ENCODE results near the gene PRODH. TPM values are rescaled to one million over a fixed set of nuclear protein-coding genes. Genes with fewer than 3 reads are reported as not detected.

Gene PRODH
- total and polyA plus RNA-seq, 2 donors from 2014 or later, result 6.7 to 8.2 TPM

DNA sequence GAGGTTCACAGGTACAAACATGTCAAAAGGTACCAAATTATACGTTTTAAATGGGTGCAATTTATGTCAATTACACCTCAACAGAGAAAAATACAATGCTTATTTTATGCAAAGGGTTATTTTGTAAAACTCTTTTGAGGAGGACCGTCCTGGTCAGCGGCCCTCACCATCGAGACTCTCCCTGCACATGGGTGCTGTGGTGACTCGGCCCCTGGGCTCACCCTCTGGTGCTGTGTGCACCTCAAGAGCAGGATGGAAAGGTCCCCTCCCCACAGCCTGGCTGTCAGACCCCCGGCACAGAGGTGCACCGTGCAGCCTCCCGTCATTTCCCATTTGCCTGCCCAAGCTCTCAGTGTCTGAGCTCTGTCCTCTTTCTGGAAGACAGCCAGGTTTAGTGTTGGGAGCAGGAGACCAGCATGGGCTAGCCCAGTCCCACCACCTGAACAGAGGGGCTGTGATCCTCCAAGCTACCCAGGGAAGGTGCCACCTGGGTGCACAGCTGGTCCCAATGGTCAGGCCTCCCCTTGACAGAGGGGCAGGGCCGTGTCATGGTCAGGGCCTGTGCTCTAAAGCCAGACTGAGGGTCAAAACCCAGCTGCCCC is 41.8 kb upstream of the PRODH start:
- H3K9me3 ChIP-seq (ENCODE audit: control insufficient read depth in 2 of 3, insufficient read depth in 1 of 3, low read length in 3 of 3), result peaks cover 1 to 4% (median 4%) of the 10 kb centered on the region in 3 donors

GRCh38 chr22:18976197-18976751 is 40.2 kb upstream of the PRODH start:
- Histone ChIP-seq H3K4me1 (ENCODE audit: control insufficient read depth in 2 of 3, insufficient read depth in 2 of 3, low read depth in 1 of 3, low read length in 3 of 3) (no peaks in the 10 kb centered on the region), H3K36me3 (ENCODE audit: control insufficient read depth in 2 of 3, insufficient read depth in 3 of 3, low read length in 3 of 3) (no peaks in the 10 kb centered on the region), H3K4me3 (ENCODE audit: low read length in 3 of 3) (no peak overlapping the region), H3K9me3 (ENCODE audit: control insufficient read depth in 2 of 3, insufficient read depth in 1 of 3, low read length in 3 of 3) (peaks cover 1 to 4% (median 4%) of the 10 kb centered on the region in 3 donors), H3K9ac (ENCODE audit: low read length in 3 of 3) (no peak overlapping the region), H3K27ac (ENCODE audit: low read depth in 2 of 2, low read length in 2 of 2) (no peak overlapping the region), H3K27me3 (ENCODE audit: control insufficient read depth, insufficient read depth, low read length) (no peaks in the 10 kb centered on the region)
- DNase-seq (peak in 1 of 5 donors; percentile 34), FAIRE-seq (no peak)
- intact Hi-C loops (cut with DNase I), result no loop called here
- TF ChIP-seq CTCF (IDR thresholded peaks at IDR 0.05; ENCODE audit: borderline replicate concordance, extremely low read depth, insufficient read depth), result no peak

More for the DNA sequence above, 41.8 kb upstream of the PRODH start:
- no peaks in the 10 kb centered on the region for H3K27me3 ChIP-seq (ENCODE audit: control insufficient read depth, insufficient read depth, low read length)
- H3K27ac ChIP-seq (ENCODE audit: low read depth in 2 of 2, low read length in 2 of 2), result no peak overlapping the region
- peak in 1 of 5 donors; percentile 30 for DNase-seq
- FAIRE-seq, result no peak
- intact Hi-C loops (cut with DNase I), result no loop called here
- H3K9ac ChIP-seq (ENCODE audit: low read length in 3 of 3), result no peak overlapping the region
- no peak for TF ChIP-seq CTCF (IDR thresholded peaks at IDR 0.05; ENCODE audit: borderline replicate concordance, extremely low read depth, insufficient read depth)
- H3K36me3 ChIP-seq (ENCODE audit: control insufficient read depth in 2 of 3, insufficient read depth in 3 of 3, low read length in 3 of 3), result no peaks in the 10 kb centered on the region
- no peak overlapping the region for H3K4me3 ChIP-seq (ENCODE audit: low read length in 3 of 3)
- no peaks in the 10 kb centered on the region for H3K4me1 ChIP-seq (ENCODE audit: control insufficient read depth in 2 of 3, insufficient read depth in 2 of 3, low read depth in 1 of 3, low read length in 3 of 3)

DNA sequence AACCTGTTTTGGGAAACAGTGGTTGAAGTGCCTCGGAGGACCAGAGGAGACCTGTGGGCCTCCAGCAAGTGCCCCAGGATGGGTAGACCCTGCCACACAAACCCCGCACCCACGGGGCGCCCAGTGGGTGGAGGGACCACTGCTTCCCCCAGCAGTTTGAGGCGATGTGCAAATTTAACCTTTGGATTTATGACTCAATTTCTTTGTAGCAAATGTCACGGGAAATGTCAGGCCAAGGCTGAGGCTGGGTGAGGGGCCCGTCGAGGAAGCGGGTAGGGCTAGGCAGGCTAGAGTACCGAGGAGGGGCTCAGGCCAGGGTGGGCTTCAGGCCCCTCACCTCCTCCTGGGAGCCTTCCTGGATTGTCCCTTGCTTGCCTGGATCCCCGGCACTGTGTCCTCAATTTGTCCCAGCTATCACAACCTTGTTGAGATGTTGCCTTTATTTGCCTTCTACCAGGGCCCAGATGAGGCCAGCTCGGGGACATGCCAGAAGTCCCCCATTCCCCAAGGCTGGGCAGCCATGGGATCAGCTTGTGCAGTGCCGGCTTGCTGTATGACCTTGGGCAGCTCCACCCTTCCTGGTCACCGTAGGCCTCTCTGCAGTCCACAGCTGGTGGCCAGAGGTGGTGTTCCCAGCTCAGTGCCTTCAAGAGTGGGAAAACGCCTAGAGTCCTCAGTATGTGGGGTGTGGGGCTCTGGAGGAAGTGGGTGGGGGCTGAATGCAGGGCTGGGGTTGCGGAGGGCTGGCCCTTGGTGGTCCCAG is 39.5 kb upstream of the PRODH start:
- no peak overlapping the region for H3K9ac ChIP-seq (ENCODE audit: low read length in 3 of 3)
- intact Hi-C loops (cut with DNase I), result no loop called here

More for the DNA sequence above, 39.5 kb upstream of the PRODH start:
- peak in 1 of 5 donors; percentile 58 for DNase-seq
- FAIRE-seq, result no peak
- Histone ChIP-seq H3K36me3 (ENCODE audit: control insufficient read depth in 2 of 3, insufficient read depth in 3 of 3, low read length in 3 of 3) (no peaks in the 10 kb centered on the region), H3K27me3 (ENCODE audit: control insufficient read depth, insufficient read depth, low read length) (no peaks in the 10 kb centered on the region), H3K4me1 (ENCODE audit: control insufficient read depth in 2 of 3, insufficient read depth in 2 of 3, low read depth in 1 of 3, low read length in 3 of 3) (no peaks in the 10 kb centered on the region), H3K4me3 (ENCODE audit: low read length in 3 of 3) (no peak overlapping the region), H3K27ac (ENCODE audit: low read depth in 2 of 2, low read length in 2 of 2) (no peak overlapping the region), H3K9me3 (ENCODE audit: control insufficient read depth in 2 of 3, insufficient read depth in 1 of 3, low read length in 3 of 3) (peaks cover 0 to 1% (median under 1%) of the 10 kb centered on the region in 3 donors)
- TF ChIP-seq CTCF (IDR thresholded peaks at IDR 0.05; ENCODE audit: borderline replicate concordance, extremely low read depth, insufficient read depth), result no peak

Data from kidney (tissue), 14 donors.